GM12874 (cell line): Measurements from ENCODE around the gene CTCFL.
A peak's percentile ranks its signal among the peaks of the same experiment; 100 is the strongest.

ENCODE experiments used
- TF ChIP-seq, protein P1 (sequence below): IDR thresholded peaks from 2 replicates; pipeline ENCODE4 v1.5.1; 2011; ENCODE audit warnings: low read depth, mild to moderate bottlenecking, control low read depth, low read length, moderate library complexity; ENCODE audit not compliant: insufficient read depth

The CTCFL gene

DNA sequence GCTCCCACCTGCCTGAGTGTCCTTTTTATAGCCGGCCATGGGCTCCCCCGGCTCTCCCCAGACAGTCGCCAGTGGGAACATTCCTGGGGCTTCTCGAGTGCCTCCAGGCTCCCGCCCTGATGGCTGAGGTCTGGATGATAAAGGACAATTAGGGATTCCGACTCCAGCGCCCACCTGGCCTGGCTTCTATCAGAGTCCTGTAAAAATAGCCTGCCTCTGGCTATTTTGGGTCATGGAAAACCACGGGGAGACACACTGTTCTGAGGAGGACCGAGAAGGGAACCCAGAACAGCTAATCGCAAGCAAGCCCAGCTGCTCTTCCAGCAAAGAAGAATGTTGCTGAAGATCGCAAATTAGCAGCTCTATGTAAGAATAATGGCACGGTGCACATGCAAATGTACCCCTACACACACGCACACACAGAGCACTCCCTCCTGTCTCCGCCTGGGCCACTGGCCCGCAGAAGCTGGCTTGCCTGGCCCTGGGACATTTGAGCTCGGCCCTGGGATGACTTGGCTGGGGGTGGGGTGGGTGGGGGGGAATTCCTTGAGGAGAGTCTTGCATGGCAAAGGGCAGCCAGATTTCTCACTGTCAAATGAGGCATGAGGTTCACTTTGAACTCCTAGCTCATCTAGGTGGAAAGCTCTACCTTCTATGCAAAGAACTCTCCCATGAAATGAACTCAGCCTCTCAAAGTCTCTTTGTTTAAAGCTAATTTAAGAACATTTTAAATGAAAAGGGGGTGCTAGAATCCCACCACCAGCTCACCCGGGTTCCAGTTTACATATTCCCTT, 55.3 kb downstream of the CTCFL start:
- TF ChIP-seq, protein P1, sequence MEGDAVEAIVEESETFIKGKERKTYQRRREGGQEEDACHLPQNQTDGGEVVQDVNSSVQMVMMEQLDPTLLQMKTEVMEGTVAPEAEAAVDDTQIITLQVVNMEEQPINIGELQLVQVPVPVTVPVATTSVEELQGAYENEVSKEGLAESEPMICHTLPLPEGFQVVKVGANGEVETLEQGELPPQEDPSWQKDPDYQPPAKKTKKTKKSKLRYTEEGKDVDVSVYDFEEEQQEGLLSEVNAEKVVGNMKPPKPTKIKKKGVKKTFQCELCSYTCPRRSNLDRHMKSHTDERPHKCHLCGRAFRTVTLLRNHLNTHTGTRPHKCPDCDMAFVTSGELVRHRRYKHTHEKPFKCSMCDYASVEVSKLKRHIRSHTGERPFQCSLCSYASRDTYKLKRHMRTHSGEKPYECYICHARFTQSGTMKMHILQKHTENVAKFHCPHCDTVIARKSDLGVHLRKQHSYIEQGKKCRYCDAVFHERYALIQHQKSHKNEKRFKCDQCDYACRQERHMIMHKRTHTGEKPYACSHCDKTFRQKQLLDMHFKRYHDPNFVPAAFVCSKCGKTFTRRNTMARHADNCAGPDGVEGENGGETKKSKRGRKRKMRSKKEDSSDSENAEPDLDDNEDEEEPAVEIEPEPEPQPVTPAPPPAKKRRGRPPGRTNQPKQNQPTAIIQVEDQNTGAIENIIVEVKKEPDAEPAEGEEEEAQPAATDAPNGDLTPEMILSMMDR = no peak

DNA sequence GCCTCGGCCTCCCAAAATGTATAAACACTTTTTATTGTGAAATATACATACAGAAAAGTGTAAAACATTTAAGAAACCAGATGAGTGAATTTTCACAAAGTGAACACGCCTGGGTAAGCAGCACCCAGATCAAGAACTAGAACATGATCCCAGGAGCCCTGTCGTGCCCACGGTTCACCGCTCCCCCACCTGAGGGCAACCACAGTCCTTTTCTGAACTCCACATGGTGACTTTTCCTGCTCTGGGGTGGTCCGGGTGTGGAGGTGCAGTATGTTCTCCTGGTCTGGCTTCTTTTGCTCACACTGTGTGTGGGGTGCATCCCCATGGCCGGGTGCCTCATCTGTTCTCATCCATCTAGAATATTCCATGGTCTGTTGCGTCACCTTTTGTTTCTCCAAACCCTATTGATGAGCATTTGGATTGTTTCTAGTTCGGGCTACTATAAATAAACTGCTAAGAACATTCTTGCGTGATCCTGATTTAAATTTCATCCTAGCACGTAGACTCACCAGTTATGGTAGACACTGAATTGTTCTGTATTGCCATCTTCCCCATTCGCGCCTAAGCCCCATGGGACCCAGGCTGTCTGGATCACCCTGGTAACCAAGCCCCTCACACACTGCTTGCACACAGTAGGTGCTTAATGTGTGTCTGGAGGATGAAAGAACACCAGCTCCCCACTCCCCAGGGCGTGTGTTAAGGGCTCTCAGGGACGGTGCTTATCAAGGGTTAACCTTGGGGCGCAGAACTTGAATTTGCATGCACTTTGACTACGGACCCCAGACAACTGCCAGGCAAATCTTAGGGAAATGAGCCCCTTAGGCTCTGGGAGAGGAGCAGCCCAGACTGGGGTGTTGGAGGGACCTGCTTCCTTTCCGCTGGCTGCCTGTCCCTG, 56.2 kb downstream of the CTCFL start:
- TF ChIP-seq, protein P1 = 0 out of 2 replicates have a peak, but pooled peaks have one; percentile 2

DNA sequence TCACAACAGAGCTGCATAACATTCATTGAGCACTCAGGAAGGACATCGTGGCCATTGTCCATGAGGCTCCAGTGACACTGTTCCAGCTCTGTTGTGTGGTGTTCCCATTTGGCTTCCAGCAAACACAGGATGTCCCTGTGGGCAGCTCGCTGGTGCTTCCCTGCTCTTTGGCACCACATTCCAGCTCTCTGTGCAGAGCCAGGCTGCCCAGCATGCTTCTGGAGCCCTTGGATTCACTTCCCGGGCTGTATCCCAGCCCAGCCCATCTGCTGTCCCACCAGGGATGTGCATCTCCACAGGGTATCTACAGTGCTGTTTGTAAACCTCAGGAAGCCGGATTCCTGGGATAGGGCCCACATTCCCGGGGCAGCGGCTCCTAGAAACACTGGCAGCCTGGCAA, 57.2 kb downstream of the CTCFL start:
- TF ChIP-seq, protein P1 = no peak

DNA sequence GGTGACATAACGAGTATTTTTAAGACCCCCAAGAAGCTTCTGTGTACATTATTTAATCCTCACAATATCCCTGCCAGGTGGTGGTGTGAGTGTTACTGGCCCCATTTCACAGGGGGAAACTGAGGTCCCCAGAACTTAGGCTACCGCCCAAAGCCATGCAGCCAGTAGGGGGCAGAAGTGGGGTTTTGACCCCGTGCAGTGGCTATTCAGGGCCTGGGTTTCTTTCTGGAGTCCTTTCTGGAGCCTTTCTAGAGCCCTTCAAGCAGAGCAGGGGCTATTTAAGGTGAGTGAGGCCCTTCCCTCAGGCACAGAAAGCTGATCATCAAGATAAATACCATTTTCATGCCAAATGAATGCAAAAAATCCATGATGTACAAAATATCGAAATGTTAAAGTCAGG, 59.0 kb downstream of the CTCFL start:
- TF ChIP-seq, protein P1 = peak; percentile 45

DNA sequence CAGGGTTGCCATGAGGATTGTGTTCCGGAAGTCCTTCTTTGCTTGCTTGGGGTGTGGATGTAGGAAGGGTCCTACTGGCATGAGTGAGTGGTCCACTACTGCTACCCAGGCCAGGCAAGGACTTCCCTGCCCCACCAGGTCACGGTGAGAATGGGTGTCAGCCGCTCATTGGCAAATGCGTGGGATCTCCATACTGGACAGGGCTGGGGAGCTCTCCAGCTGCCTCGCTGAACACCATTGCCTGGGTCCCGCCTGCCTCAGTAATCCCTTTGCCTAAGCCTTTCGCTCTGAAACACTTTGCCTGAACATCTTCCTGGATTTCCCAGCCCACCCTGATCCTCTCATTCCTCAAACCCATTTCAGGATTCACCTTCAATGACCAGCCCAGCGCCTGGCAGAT, 59.5 kb downstream of the CTCFL start:
- TF ChIP-seq, protein P1 = no peak

DNA sequence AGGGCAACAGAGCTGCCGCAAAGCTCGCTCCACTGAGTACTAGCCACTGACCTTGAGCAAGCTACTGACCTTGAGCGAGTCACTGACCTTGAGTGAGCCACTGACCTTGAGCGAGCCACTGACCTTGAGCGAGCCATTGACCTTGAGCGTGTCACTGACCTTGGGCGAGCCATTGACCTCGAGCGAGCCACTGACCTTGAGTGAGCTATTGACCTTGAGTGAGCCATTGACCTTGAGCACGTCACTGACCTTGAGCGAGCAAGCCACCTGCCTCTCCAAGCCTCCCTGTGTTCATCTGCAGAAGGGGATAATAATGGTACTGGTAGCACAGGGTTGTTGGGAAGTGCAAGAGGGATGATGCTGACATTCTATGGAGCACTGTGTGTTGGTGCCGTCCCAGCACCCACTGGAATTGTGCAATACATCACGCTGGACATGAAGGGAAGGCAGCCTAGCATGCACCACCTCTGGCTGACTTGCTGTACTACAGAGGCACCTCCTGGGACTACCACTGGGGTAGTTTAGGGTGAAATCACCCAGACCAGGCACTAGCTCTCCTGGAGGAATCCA, 60.2 kb downstream of the CTCFL start:
- TF ChIP-seq, protein P1 = peak; percentile 53; the same call in 1 of the 2 replicates

DNA sequence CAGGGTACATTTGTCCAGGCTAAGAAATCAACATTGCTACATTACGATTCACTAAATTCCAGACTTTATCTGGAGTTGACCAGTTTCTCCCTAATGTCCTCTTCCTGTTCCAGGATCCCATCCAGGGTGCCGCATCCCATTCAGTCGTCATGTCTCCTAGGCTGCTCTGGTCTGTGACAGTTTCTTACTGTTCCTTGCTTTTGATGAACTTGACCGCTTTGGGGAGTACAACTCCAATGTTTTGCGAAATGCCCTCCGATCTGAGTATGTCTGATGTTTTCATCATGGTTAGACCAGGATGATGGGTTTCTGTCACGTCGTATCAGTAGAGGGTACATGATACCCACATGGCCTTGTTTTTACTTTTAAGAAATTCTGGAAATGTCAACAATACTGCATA, 62.2 kb downstream of the CTCFL start:
- TF ChIP-seq, protein P1 = no peak
